Activated naive CD4-positive, alpha-beta T cell treated with anti-CD3 and anti-CD28 coated beads, Interleukin-2, amount 10 ng/mL, durations not matched to agents 7 days and 5 days (primary cell): Measurements from ENCODE around the gene MAEA.
"Not testable (repeated sequence)": the region's sequence is repeated elsewhere in the genome, so short reads cannot be mapped to it uniquely, and the experiment has no call there.

Source experiments
- CTCF ChIA-PET: fragments of 350-600 bp; sonication (Branson Sonifier 250); formaldehyde crosslinking; loops from one replicate; lab custom pipeline; 2021; ENCODE audit warnings: antibody characterized with exemption; lab: Charles Lee
- DNase-seq: peaks from one replicate; pipeline ENCODE4 v3.0.0-alpha.2; 2020
- H3K27ac Mint-ChIP-seq: one replicate; pipeline ENCODE4 v1.8.0; 2021; ENCODE audit warnings: mild to moderate bottlenecking, moderate library complexity, mixed read lengths
- H3K27me3 Mint-ChIP-seq: one replicate; pipeline ENCODE4 v1.8.0; 2021; ENCODE audit warnings: mild to moderate bottlenecking, mixed read lengths
- H3K36me3 Mint-ChIP-seq: one replicate; pipeline ENCODE4 v1.8.0; 2021; ENCODE audit warnings: mixed read lengths
- H3K4me1 Mint-ChIP-seq: one replicate; pipeline ENCODE4 v1.8.0; 2021; ENCODE audit warnings: mixed read lengths
- H3K4me3 Mint-ChIP-seq: one replicate; pipeline ENCODE4 v1.8.0; 2021; ENCODE audit warnings: mild to moderate bottlenecking, moderate library complexity, mixed read lengths
- H3K9me3 Mint-ChIP-seq: one replicate; pipeline ENCODE4 v1.8.0; 2021; ENCODE audit warnings: mixed read lengths

MAEA gene

DNA sequence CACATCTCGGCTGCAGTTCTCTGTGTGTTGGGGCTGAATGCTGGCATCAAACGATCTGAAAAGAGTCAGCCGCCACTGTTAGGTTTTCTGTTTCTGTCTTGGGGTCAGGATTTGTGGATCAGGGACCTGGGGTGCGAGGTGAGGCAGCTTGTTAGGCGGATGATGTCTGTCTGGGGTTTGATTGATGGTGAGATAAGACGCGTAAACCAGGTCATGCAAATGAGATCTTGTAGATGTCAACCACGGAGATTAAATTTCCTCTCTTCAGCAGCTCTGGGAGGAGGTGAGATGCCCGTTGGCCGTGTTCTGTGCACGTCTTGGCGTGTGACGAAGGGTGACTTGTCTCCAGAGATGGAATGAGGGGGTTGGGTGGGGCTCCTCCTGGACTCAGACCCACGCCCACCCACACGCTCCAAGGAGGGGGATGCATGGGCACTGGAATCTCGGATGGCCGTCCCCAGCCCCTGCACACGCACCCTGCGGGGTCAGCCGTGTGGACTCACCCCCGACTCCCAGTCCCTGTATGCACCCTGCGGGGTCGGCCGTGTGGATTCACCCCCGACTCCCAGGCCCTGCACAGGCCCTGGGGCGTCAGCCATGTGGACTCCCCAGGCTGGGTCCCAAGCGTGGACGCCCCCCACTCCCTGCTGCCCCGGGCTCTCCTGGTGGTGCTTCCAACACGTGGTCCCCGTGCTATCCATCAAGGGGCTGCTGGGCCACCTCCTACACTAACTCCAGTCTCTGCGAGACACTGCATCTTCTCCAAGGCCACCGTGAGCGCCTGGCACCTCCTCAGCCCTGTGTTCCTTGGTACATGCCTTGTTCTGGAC lies 41.3 kb downstream of the MAEA start:
- CTCF ChIA-PET: interaction anchor here (1.1 to 1.3 kb wide), 2 partner anchors 15 to 22 kb away, joined by 3 to 8 read pairs; partner anchors contain the start of gene UVSSA
- peaks cover 37% of the 10 kb centered on the region for H3K4me1 Mint-ChIP-seq
- H3K4me3 Mint-ChIP-seq: peak overlapping the region; percentile 9
- H3K9me3 Mint-ChIP-seq: no peaks in the 10 kb centered on the region
- peak; percentile 76 for DNase-seq
- H3K27me3 Mint-ChIP-seq: no peaks in the 10 kb centered on the region
- peak overlapping the region; percentile 70 for H3K27ac Mint-ChIP-seq
- H3K36me3 Mint-ChIP-seq: peaks cover 46% of the 10 kb centered on the region

DNA sequence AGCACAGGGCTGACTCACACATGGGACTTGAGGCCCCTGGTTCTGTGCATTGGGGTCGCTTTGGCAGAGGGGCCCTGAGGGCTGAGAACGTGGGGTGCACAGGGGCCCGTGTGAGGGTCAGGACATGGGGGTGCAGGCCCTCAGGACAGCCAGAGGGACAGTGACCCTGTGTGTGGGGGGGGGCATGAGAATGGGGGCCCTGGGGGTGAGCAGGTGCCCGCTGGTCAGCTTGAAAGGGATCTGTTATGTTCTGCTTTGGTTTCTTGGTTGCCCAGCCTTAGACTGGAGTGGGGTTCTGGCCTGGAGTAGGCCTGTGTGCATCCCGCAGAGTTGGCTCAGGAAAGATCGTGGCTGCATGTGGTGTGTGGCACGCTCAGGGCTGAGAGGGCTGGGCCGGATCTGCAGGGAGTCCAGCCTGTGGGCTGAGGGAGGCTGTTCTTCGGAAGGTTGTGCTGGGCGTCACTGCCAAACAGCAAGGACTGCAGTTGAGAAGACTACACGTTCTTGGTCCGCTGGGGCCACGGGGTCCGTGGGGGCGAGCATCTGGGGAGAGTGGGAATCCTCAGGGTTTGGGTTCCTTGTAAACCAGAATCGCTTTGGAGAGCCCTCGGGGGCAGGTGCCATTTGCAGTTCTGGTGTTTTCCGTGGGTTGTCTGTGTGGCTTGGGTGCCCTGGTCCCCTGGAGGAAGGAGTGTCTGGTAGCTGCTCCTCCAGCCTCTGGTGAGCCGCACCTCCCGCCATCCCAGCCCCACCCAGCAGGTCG lies 42.1 kb downstream of the MAEA start:
- Mint-ChIP-seq H3K4me1 (peaks cover 41% of the 10 kb centered on the region), H3K27ac (peak overlapping the region; percentile 25), H3K36me3 (peaks cover 50% of the 10 kb centered on the region), H3K27me3 (no peaks in the 10 kb centered on the region), H3K9me3 (no peaks in the 10 kb centered on the region), H3K4me3 (no peak overlapping the region)
- CTCF ChIA-PET: no interaction called here
- DNase-seq: no peak

DNA sequence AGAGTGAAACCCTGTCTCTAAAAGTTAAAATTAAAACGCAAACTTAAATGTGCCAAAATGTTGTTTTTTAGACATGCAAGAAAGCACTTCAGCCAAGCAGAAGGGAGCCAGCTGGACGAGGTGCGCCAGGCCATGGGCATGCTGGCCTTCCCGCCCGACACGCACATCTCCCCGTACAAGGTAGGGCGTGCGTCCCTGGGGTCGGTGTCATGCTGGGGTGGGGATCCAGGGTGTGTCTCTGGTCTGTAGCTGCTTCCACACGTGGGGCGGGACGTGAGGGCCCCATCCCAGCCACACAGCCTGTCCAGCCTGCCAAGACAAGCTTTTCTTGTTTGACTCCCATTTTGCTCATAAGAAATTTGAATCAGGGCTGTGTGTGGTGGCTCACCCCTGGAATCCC lies 43.0 kb downstream of the MAEA start:
- peak overlapping the region; percentile 49 for H3K27ac Mint-ChIP-seq
- H3K36me3 Mint-ChIP-seq: peaks cover 59% of the 10 kb centered on the region
- CTCF ChIA-PET: no interaction called here
- DNase-seq: no peak
- H3K9me3 Mint-ChIP-seq: no peaks in the 10 kb centered on the region
- H3K4me3 Mint-ChIP-seq: no peak overlapping the region
- peaks cover 49% of the 10 kb centered on the region for H3K4me1 Mint-ChIP-seq
- no peaks in the 10 kb centered on the region for H3K27me3 Mint-ChIP-seq

DNA sequence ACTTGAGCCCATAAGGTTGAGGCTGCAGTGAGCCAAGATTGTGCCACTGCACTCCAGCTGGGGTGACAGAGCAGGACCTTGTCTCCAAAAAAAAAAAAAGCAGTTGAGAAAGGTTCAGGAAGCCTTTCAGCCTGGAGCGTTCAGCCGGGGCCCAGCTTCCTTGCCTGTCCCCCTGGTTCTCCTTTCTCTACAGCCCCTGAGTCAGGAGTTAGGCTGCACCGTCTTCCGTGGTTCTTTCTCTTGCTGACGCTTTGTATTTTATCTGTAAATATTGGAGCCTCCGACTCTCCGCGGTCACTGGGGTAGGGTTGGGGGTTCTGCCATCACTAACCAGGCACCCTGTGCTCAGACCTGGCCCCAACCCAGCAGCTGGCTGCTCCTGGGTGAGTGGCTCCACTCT lies 43.6 kb downstream of the MAEA start:
- H3K36me3 Mint-ChIP-seq: peaks cover 56% of the 10 kb centered on the region
- CTCF ChIA-PET: no interaction called here
- no peak overlapping the region for H3K27ac Mint-ChIP-seq
- no peaks in the 10 kb centered on the region for H3K27me3 Mint-ChIP-seq
- DNase-seq: no peak
- no peak overlapping the region for H3K4me3 Mint-ChIP-seq
- no peaks in the 10 kb centered on the region for H3K9me3 Mint-ChIP-seq
- H3K4me1 Mint-ChIP-seq: peaks cover 52% of the 10 kb centered on the region

DNA sequence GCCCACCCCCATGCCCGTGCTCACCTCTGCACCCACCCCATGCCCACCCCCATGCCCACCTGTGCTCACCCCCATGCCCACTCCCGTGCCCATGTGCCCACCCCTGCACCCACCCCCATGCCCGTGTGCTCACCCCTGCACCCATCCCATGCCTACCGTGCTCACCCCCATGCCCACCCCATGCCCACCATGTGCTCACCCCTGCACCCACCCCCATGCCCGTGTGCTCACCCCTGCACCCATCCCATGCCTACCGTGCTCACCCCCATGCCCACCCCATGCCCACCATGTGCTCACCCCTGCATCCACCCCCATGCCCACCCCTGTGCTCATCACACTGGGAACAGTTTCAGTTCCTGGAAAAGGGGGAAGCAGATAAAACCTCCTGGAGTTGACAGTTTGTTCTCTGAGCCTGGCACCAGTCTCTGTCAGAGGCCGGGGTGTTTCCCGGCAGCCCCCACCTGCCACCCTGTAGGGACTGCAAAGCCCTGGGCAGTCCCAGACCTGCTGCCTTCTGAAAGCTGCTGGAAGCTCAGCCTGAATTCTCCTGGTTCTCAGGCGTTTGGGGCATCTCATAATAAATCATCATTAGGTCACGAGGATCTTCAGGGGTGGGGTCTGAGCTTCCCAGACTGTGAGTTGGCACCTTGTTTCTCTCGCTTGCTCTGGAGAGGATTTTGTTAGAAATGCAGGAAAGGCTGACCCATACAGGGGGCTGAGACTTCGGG lies 44.3 kb downstream of the MAEA start:
- CTCF ChIA-PET, DNase-seq, H3K4me3 Mint-ChIP-seq, H3K9me3 Mint-ChIP-seq, H3K27ac Mint-ChIP-seq, H3K27me3 Mint-ChIP-seq: not testable (repeated sequence)
- peaks cover 58% of the 10 kb centered on the region for H3K36me3 Mint-ChIP-seq
- peaks cover 49% of the 10 kb centered on the region for H3K4me1 Mint-ChIP-seq

DNA sequence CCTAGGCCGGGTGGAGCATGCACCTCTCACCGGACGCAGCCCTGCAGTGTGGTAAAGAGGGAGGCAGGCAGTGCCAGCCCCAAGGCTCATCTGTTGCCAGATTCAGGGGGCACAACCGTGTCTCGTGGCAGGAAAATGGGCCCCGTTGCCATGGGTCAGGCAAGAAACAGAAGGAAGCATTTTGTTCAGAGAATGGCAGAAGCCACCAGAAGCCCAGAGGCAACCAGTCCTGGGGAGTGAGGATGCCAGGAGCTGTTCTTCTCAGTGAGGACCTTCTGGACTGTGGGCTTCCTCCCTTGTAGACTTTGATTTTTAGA lies 44.8 kb downstream of the MAEA start:
- Mint-ChIP-seq H3K4me3 (no peak overlapping the region), H3K27me3 (no peaks in the 10 kb centered on the region), H3K4me1 (peaks cover 44% of the 10 kb centered on the region), H3K36me3 (peaks cover 58% of the 10 kb centered on the region), H3K27ac (no peak overlapping the region), H3K9me3 (no peaks in the 10 kb centered on the region)
- CTCF ChIA-PET: no interaction called here
- DNase-seq: no peak

DNA sequence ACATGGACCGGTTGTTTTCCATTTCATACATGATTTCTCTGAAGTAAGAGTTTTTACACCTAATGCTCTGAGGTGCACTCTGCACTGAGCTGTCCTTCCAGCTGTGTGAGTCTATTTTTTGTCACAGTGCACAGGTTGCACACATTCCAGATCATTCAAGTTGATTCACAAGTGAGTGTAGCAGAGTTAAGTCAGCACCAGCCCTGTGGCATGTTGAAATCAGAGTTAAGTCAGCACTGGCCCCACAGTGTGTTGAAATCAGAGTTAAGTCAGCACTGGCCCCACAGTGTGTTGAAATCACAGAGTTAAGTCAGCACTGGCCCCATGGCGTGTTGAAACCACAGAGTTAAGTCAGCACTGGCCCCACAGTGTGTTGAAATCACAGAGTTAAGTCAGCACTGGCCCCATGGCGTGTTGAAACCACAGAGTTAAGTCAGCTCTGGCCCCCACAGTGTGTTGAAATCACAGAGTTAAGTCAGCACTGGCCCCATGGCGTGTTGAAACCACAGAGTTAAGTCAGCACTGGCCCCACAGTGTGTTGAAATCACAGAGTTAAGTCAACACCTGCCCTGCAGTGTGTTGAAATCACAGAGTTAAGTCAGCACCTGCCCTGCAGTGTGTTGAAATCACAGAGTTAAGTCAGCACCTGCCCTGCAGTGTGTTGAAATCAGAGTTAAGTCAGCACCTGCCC lies 45.6 kb downstream of the MAEA start:
- DNase-seq, H3K4me3 Mint-ChIP-seq, H3K27ac Mint-ChIP-seq, H3K9me3 Mint-ChIP-seq, CTCF ChIA-PET, H3K27me3 Mint-ChIP-seq: not testable (repeated sequence)
- Mint-ChIP-seq H3K36me3 (peaks cover 61% of the 10 kb centered on the region), H3K4me1 (peaks cover 36% of the 10 kb centered on the region)

DNA sequence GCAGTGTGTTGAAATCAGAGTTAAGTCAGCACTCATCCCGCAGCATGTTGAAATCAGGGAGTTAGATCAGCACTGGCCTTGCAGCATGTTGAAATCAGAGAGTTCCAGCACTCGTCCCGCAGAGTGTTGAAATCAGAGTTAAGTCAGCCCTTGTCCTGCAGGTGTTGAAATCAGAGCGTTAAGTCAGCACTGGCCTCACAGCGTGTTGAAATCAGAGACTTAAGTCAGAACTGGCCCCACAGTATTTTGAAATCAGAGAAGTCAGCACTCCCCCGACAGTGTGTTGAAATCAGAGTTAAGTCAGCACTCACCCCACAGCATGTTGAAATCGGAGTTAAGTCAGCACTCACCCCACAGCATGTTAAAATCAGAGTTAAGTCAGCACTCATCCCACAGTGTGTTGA lies 46.4 kb downstream of the MAEA start:
- DNase-seq: no peak
- Mint-ChIP-seq H3K4me3 (no peak overlapping the region), H3K36me3 (peaks cover 63% of the 10 kb centered on the region), H3K27ac (no peak overlapping the region), H3K9me3 (no peaks in the 10 kb centered on the region), H3K4me1 (peaks cover 29% of the 10 kb centered on the region), H3K27me3 (no peaks in the 10 kb centered on the region)
- CTCF ChIA-PET: no interaction called here

DNA sequence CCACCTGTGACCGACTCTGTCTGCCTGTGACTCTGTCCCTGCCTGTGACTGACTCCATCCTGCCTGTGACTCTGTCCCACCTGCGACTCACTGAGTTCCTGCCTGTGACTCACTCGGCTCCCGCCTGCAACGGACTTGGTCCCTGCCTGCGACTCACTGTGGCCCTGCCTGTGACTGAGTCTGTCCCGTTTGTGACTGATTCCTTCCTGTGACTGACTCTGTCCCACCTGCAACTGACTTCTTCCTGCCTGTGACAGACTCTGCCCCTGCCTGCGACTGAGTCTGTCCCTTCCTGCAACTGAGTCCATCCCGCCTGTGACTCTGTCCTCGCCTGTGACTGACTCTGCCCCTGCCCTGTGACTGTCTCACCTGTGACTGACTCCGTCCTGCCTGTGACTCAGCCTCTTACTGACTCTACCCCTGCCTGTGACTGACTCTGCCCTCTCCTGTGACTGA lies 47.7 kb downstream of the MAEA start:
- Mint-ChIP-seq H3K27me3 (no peaks in the 10 kb centered on the region), H3K27ac (peak overlapping the region; percentile 85), H3K36me3 (peaks cover 56% of the 10 kb centered on the region), H3K4me1 (peaks cover 19% of the 10 kb centered on the region), H3K9me3 (no peaks in the 10 kb centered on the region), H3K4me3 (no peak overlapping the region)
- CTCF ChIA-PET: no interaction called here
- peak; percentile 50 for DNase-seq

DNA sequence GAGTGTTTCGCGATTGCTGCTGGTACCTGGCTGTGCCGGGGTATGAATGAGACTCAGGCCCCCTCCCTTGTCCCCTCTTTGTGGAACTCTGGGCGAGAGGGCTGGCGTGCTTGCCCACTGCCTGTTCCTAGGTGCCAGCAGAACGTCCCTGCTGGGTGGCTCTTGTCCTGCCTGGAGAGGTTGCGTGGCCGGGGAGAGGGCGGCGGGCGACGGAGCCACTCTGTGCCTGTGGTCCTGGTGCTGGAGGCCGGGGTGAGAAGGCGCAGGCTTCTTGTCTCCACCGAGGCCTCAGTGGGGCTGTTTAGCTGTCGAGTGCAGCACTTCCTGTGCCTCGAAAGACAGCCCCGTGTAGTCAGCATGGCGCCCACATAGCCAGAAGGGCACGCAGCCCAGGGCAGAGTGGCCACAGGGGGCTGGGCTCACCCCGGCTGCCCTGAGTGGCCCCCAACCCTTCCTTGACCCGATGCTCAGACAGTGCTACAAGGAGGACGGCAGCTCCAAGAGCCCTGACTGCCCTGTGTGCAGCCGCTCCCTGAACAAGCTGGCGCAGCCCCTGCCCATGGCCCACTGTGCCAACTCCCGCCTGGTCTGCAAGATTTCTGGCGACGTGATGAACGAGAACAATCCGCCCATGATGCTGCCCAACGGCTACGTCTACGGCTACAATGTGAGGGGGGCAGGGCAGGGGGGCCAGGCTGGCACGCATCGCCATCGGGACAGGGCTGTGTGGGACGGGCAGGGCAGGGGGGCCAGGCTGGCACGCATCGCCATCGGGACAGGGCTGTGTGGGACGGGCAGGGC lies 48.5 kb downstream of the MAEA start:
- Mint-ChIP-seq H3K9me3 (no peaks in the 10 kb centered on the region), H3K27ac (peak overlapping the region; percentile 85), H3K4me3 (no peak overlapping the region)

DNA sequence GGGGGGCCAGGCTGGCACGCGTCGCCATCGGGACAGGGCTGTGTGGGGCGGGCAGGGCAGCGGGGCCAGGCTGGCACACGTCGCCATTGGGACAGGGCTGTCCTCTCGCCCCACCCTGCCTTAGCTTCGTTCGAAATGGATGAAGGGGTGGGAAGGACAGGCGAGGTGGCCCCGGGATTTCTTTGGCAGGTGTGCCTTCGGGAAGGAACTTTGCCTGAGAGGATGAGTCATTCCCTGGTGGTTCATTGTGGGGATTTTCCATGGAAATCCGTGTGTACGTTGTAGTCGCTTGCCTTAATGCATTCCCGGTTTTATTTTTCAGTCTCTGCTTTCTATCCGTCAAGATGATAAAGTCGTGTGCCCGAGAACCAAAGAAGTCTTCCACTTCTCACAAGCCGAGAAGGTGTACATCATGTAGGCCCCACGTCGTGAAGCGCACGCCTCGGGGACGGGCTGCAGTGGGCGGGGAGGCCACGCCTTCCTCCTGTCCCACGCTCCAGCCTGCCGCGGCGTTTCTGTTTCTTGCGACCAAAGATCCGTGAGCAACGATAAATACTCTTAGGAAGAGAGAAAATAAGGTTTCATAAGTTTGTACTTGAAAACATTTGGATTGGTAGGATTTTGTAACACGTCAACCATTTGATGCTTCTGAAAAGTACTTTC lies 49.2 kb downstream of the MAEA start:
- CTCF ChIA-PET: no interaction called here
- Mint-ChIP-seq H3K9me3 (no peaks in the 10 kb centered on the region), H3K27ac (no peak overlapping the region), H3K4me1 (peaks cover 18% of the 10 kb centered on the region), H3K36me3 (peaks cover 58% of the 10 kb centered on the region), H3K27me3 (no peaks in the 10 kb centered on the region), H3K4me3 (no peak overlapping the region)
- DNase-seq: no peak

More for the DNA sequence above, 48.5 kb downstream of the MAEA start:
- H3K27me3 Mint-ChIP-seq: no peaks in the 10 kb centered on the region
- no peak for DNase-seq
- H3K36me3 Mint-ChIP-seq: peaks cover 57% of the 10 kb centered on the region
- CTCF ChIA-PET: no interaction called here
- H3K4me1 Mint-ChIP-seq: peaks cover 18% of the 10 kb centered on the region

DNA sequence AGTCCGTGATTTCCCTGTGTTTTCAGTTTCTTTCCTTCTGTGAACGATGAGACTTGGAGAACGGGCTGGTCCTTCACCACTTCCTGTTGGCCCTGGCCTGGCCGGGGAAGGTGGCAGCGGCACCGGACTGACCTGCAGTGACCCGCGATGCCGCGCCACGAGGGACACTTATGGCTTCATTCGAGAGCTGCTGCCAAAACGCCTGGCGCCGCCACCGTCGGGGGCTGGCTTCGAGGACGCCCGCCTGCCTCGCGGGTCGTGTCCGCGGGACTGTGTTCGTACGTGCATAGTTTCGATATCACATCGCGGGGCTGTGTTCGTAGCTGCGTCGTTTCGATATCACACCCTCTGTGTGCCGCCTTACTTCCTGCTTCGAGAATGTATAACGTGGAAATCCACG lies 49.8 kb downstream of the MAEA start:
- peaks cover 54% of the 10 kb centered on the region for H3K36me3 Mint-ChIP-seq
- H3K27ac Mint-ChIP-seq: no peak overlapping the region
- DNase-seq: no peak
- H3K27me3 Mint-ChIP-seq: no peaks in the 10 kb centered on the region
- H3K4me1 Mint-ChIP-seq: peaks cover 19% of the 10 kb centered on the region
- no peak overlapping the region for H3K4me3 Mint-ChIP-seq
- CTCF ChIA-PET: no interaction called here
- H3K9me3 Mint-ChIP-seq: no peaks in the 10 kb centered on the region

DNA sequence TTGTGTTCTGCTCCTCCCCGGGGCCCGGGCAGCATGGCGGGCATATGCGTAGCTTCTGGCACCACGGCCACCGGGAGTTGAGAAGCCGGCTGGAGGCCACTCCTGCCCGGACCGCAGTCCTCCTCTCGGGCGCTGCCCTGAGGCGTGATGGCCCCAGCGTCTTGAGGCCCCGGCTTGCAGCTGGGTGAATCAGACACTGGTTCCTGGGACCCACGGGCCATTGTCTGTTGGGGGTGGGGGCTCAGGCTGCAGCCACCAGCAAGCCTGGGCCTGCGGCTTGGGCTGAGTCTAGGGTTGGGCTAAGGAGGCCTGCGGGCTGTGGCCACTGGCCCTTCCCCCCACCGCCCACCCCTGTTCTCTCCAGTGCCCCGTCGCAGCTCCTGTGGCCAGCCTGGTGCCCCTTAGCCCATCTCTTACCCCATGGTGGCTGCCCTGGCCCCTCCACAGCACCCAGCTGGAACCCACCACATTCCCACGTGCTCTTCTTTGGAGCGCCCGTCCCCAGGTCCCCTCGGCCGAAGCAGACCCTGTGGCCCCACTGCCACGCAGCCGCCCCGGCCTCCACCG lies 50.6 kb downstream of the MAEA start:
- Mint-ChIP-seq H3K36me3 (peaks cover 49% of the 10 kb centered on the region), H3K9me3 (no peaks in the 10 kb centered on the region), H3K4me3 (no peak overlapping the region), H3K27me3 (no peaks in the 10 kb centered on the region), H3K27ac (no peak overlapping the region), H3K4me1 (peaks cover 22% of the 10 kb centered on the region)
- CTCF ChIA-PET: no interaction called here
- no peak for DNase-seq
